Uterus (tissue), 2 donors: ENCODE measurements around the gene LAMP5.

Experiments
- CTCF ChIP-seq, 4 experiments: fragments of 200-600 bp in 2 of 4; fragments of 450-650 bp in 2 of 4; sonication (generic) in 2 of 4; IDR thresholded peaks; one replicate each; pipeline ENCODE4 v1.5.1; 2016 to 2019; ENCODE audit warnings: antibody characterized with exemption in 4 of 4, mild to moderate bottlenecking in 2 of 4, moderate library complexity in 1 of 4
- POLR2A ChIP-seq, 2 donors: fragments of 450-650 bp; IDR thresholded peaks; one replicate each; pipeline ENCODE4 v1.6.1; 2016; ENCODE audit warnings: antibody characterized with exemption in 2 of 2, mild to moderate bottlenecking in 1 of 2, moderate library complexity in 1 of 2

GRCh38 chr20:9499126-9499899, 15.1 kb upstream of the LAMP5 start:
- TF ChIP-seq POLR2A (IDR thresholded peaks at IDR 0.05) (no peak), CTCF (IDR thresholded peaks at IDR 0.05) (no peak)
